ENCODE measurements around the gene KIF2A. TPM values are rescaled to one million over a fixed set of nuclear protein-coding genes. Genes with fewer than 3 reads are reported as not detected.

KIF2A gene
- total and polyA plus RNA-seq, 4 donors, result 3.8 to 17.5 (median 6.8) TPM

DNA sequence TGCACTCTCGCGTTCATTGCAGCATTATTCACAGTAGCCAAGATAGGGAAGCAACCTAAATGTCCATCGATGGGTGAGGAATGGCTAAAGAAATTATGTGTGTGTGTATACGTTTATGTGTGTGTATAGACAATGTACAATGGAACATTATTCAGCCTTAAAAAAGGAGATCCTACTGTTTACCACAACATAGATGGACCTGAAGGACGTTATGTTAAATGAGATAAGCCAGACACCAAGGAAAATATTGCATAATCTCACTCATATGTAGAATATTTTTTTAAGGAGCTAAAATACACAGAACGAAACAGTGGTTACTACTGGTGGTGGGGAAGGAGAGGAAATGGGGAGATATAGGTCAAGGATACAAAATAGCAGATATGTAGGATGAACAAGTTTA, 2.4 kb downstream of the KIF2A start:
- H3K4me1 ChIP-seq (ENCODE audit: control insufficient read depth in 4 of 4, insufficient read depth in 4 of 4, low read length in 3 of 4), result peaks cover 0 to 14% (median 2%) of the 10 kb centered on the region in 4 donors
- H3K27ac ChIP-seq (ENCODE audit: low read depth in 1 of 2, low read length in 2 of 2), result no peak overlapping the region
- no peak overlapping the region for H3K9ac ChIP-seq (ENCODE audit: low read depth in 1 of 2, low read length in 2 of 2)
- H3K9me3 ChIP-seq (ENCODE audit: control insufficient read depth in 4 of 4, low read length in 3 of 4), result no peaks in the 10 kb centered on the region
- H3K36me3 ChIP-seq (ENCODE audit: control insufficient read depth in 4 of 4, insufficient read depth in 3 of 4, low read depth in 1 of 4, low read length in 3 of 4), result no peaks in the 10 kb centered on the region
- DNase-seq (ENCODE audit: low spot score), result no peak
- no peak for TF ChIP-seq ZBTB33 (IDR thresholded peaks at IDR 0.05)
- TF ChIP-seq FOXA2 (IDR thresholded peaks at IDR 0.05), result no peak
- TF ChIP-seq MAX (IDR thresholded peaks at IDR 0.05), result no peak
- TF ChIP-seq TAF1 (conservative IDR thresholded peaks at IDR 0.05), result no peak
- H3K4me3 ChIP-seq (ENCODE audit: low read depth in 1 of 3, low read length in 3 of 3), result no peak overlapping the region
- 82% methylated on average over 6 of the region's 6 CpGs for WGBS
- no peaks in the 10 kb centered on the region for H3K27me3 ChIP-seq (ENCODE audit: control insufficient read depth in 4 of 4, insufficient read depth in 4 of 4, low read length in 3 of 4)

- Histone ChIP-seq H3K36me3 (ENCODE audit: control insufficient read depth in 4 of 4, insufficient read depth in 3 of 4, low read depth in 1 of 4, low read length in 3 of 4) (no peaks in the 10 kb centered on the region), H3K4me3 (ENCODE audit: low read depth in 1 of 3, low read length in 3 of 3) (no peak overlapping the region), H3K9me3 (ENCODE audit: control insufficient read depth in 4 of 4, low read length in 3 of 4) (no peaks in the 10 kb centered on the region), H3K27ac (ENCODE audit: low read depth in 1 of 2, low read length in 2 of 2) (no peak overlapping the region), H3K9ac (ENCODE audit: low read depth in 1 of 2, low read length in 2 of 2) (no peak overlapping the region), H3K4me1 (ENCODE audit: control insufficient read depth in 4 of 4, insufficient read depth in 4 of 4, low read length in 3 of 4) (peaks cover 0 to 14% (median 2%) of the 10 kb centered on the region in 4 donors), H3K27me3 (ENCODE audit: control insufficient read depth in 4 of 4, insufficient read depth in 4 of 4, low read length in 3 of 4) (no peaks in the 10 kb centered on the region)
- TF ChIP-seq FOXA1 (IDR thresholded peaks at IDR 0.05) (no peak), HNF4A (conservative IDR thresholded peaks at IDR 0.05) (no peak), REST (IDR thresholded peaks at IDR 0.05) (no peak), CTCF (IDR thresholded peaks at IDR 0.05; ENCODE audit: low read depth, low read length, missing input control) (no peak), GABPA (IDR thresholded peaks at IDR 0.05 in 1 of 2, conservative IDR thresholded peaks at IDR 0.05 in 1 of 2) (no peak), EGR1 (IDR thresholded peaks at IDR 0.05; ENCODE audit: low read depth in 2 of 2) (no peak), RAD21 (IDR thresholded peaks at IDR 0.05) (no peak), HNF4G (IDR thresholded peaks at IDR 0.05) (no peak), RXRA (IDR thresholded peaks at IDR 0.05) (no peak), ZBTB33 (IDR thresholded peaks at IDR 0.05) (no peak), SP1 (IDR thresholded peaks at IDR 0.05) (no peak), NR2F2 (IDR thresholded peaks at IDR 0.05) (no peak), MAX (IDR thresholded peaks at IDR 0.05) (no peak), TAF1 (conservative IDR thresholded peaks at IDR 0.05) (no peak)
- WGBS, result 90% methylated on average over 4 of the region's 4 CpGs
- DNase-seq (ENCODE audit: low spot score), result no peak
Observed at GRCh38 chr5:62309107-62309506, 3.1 kb downstream of the KIF2A start.

Data from liver (tissue), 9 donors.